Ecto neural progenitor cell (in vitro differentiated cells): Measurements from ENCODE around the gene MAP3K13.

ENCODE experiments used
- DNase-seq: peaks from one replicate; pipeline ENCODE4 v3.0.0-alpha.2; 2018; ENCODE audit warnings: low spot score

Gene MAP3K13

GRCh38 chr3:185362850-185363661, at the start of gene MAP3K13:
Gene MAP3K13, plus strand, starts transcription at chr3:185363136. Its CDS starts 65,446 bp downstream, at chr3:185428582.
- peak; percentile 85 for DNase-seq

- DNase-seq, result no peak
These were observed 49.2 kb upstream of the MAP3K13 start for GRCh38 chr3:185313693-185314246.

GRCh38 chr3:185316740-185317412, 46.1 kb upstream of the MAP3K13 start:
- no peak for DNase-seq

- DNase-seq, result no peak
These were observed 45.3 kb upstream of the MAP3K13 start for GRCh38 chr3:185317674-185318073.

GRCh38 chr3:185318141-185318540, 44.8 kb upstream of the MAP3K13 start:
- DNase-seq, result no peak

- no peak for DNase-seq
These were observed 43.1 kb upstream of the MAP3K13 start for GRCh38 chr3:185319801-185320200.

GRCh38 chr3:185320949-185321348, 42.0 kb upstream of the MAP3K13 start:
- no peak for DNase-seq

GRCh38 chr3:185322101-185322719, 40.7 kb upstream of the MAP3K13 start:
- DNase-seq, result no peak

- no peak for DNase-seq
These were observed 36.8 kb upstream of the MAP3K13 start for GRCh38 chr3:185325946-185326791.

GRCh38 chr3:185327062-185327461, 35.9 kb upstream of the MAP3K13 start:
- DNase-seq, result no peak

GRCh38 chr3:185328324-185329004, 34.5 kb upstream of the MAP3K13 start:
- DNase-seq, result no peak

- DNase-seq, result no peak
These were observed 32.7 kb upstream of the MAP3K13 start for GRCh38 chr3:185330238-185330637.

- no peak for DNase-seq
These were observed 32.3 kb upstream of the MAP3K13 start for GRCh38 chr3:185330644-185331043.

- DNase-seq, result no peak
These were observed 30.8 kb upstream of the MAP3K13 start for GRCh38 chr3:185332026-185332735.

- DNase-seq, result no peak
These were observed 27.1 kb upstream of the MAP3K13 start for GRCh38 chr3:185335799-185336198.

- DNase-seq, result no peak
These were observed 25.6 kb upstream of the MAP3K13 start for GRCh38 chr3:185337231-185337816.

- no peak for DNase-seq
These were observed 23.0 kb upstream of the MAP3K13 start for GRCh38 chr3:185339945-185340344.

- no peak for DNase-seq
These were observed 22.2 kb upstream of the MAP3K13 start for GRCh38 chr3:185340751-185341150.

- DNase-seq, result no peak
These were observed 21.1 kb upstream of the MAP3K13 start for GRCh38 chr3:185341616-185342458.
